ENCODE data around the gene PRKN.
"Not testable (repeated sequence)": the region's sequence is repeated elsewhere in the genome, so short reads cannot be mapped to it uniquely, and the experiment has no call there.

Gene PRKN

DNA sequence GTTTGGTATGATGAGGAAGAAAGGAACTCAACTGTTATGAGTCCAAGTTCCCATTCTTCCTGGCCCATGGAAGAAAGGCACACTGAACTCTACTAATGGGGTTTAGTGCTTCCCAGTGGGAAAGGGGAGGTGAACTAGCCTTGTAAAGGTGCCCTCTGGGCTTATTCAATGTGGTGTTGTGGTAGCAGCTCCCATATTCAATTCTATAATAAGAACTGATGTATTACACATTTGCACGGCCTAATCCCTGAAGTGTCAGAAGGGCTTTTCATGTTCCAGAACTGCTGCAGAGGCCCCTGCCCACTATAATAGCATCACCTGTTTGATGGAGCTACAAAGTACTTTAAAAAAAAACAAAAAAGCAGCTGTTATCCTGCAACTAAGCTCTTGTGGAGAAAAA, 17.1 kb downstream of the PRKN start:
- DNase-seq: no peak

GRCh38 chr6:162709431-162709830, 18.1 kb downstream of the PRKN start:
- no peak for DNase-seq

DNA sequence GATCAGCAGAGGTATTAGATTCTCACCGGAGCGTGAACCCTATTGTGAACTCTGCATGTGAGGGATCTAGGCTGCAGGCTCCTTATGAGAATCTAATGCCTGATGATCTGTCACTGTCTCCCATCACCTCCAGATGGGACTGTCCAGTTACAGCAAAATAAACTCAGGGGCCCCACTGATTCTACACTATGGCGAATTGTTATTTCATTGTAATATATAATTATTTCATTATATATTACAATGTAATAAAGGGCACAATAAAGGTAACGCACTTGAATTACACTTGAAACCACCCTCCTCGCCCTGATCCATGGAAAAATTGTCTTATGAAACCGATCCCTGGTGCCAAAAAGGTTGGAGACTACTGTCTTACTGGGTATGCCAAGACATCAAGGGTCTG, 18.6 kb downstream of the PRKN start:
- no peak for DNase-seq

GRCh38 chr6:162706232-162706631, 21.3 kb downstream of the PRKN start:
- DNase-seq: no peak

DNA sequence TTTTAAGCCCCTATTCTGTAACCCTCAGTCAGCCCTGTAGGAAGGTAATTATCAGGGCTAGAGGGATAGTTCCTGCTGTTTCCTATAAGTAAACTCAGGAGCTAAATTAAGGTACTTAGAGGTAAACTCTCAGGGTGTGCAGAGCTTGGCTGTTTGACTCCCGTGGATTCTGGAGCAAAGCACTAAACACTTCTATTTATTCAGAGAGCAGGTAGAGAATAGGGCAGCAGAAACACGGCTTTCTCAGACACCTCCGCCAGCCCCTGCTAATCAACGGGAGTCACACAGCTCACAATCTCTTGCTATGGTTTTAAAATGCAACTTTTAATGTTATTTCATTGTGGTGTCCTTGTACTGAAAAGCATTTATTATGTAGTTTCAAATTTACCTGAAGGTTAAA, 21.8 kb downstream of the PRKN start:
- DNase-seq: no peak

- no peak for DNase-seq
These were observed 23.6 kb downstream of the PRKN start for GRCh38 chr6:162704001-162704400.

GRCh38 chr6:162702446-162702845, 25.1 kb downstream of the PRKN start:
- no peak for DNase-seq

DNA sequence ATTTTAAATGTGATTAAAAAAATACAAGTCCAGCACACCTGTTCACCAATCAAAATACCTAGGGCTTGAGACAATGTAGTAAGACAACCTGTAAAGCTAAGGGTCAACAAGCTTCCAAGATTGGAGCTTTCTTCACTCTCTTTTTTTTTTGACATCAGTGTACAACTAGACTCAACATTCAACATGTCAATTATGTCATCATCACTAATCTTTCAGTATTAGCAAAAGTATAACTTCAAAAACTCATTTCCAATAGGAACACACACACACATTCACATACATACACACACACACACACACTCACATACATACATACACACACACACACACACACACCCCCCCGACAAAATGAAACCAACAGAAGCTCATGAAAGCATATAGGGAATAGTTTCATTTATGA, 26.0 kb downstream of the PRKN start:
- DNase-seq: no peak

GRCh38 chr6:162700966-162701365, 26.6 kb downstream of the PRKN start:
- no peak for DNase-seq

- no peak for DNase-seq
These were observed 27.6 kb downstream of the PRKN start for GRCh38 chr6:162699961-162700360.

GRCh38 chr6:162698440-162698839, 29.1 kb downstream of the PRKN start:
- no peak for DNase-seq

DNA sequence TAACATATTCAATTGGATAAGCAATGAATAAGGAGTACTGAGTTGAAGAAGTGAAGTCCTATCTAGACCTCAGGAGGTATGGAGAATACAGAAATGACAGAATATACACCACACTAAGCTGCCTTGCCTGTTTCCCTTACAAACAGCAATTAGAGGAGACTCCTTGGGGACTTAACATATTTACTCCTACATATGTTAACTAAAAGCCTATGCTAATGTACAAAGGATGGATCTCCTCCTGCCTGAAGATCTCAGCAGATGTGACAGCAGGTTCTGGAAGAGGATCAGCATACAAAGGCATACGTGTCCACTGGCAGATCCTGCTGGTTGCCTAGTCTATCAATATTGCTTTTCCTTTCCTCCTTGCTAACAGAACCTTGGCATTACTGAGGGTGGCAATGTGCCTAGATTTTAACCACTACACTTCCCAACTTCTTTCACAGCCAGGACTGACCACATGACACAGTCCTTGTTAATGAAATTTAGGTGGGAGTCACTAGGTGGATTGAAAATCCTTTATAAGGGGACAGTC, 29.6 kb downstream of the PRKN start:
- no peak for DNase-seq

DNA sequence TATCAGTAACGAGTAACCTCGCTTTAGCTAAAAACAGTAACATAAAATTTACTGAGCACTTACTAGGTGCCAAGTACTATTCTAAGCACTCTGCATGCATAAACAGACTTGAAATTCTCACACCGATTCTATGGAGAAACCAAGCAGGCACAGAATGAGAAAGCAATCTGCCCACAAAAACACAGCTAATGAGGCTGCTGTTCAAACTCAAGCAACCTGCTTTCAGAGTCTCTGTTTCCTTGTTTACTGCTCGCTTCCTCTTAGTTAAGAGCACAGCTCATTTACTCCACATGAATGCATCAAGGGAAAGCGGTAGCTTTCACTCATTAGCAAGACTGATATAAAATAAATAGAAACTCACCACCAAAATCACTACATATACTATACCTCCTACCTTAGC, 37.4 kb downstream of the PRKN start:
- no peak for DNase-seq

- DNase-seq: no peak
These were observed 38.7 kb downstream of the PRKN start for GRCh38 chr6:162688751-162689345.

DNA sequence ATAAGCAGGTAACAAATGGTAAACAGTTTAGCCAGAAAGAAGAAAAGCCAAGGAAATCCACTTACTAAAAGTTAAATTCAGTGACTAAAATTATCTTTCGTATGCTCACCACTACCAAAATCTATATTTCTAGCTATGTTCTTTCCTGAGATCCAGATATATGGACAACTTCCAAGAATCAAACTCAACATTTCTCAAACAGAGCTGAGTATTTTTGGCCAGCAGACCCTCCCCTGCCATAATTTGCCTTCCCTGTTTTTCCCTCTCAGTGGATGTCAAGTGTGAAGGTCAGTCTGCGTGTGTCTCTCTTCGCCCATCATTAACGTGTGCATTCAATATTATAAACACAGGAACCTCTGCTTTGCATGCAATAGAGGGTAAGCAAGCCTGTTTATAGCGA, 42.0 kb downstream of the PRKN start:
- DNase-seq: no peak

- no peak for DNase-seq
These were observed 42.6 kb downstream of the PRKN start for GRCh38 chr6:162684961-162685360.

GRCh38 chr6:162684052-162684451, 43.5 kb downstream of the PRKN start:
- no peak for DNase-seq

DNA sequence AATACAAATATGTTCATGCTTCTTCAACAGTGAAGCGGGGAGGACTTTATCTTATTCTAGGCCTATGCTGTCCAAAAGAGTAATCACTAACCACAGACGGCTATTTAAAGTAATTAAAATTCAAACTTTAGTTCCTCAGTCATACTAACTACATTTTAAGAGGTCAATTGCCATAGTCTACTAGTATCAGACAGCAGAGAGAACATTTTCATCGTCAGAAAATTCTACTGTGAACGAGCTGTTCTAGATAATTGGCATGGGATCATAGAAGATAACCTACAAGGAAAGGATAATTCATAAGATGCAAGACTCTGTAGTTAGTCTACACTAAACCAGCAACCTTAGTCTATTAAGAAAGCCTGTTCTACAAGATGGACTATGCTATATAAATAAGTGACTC, 44.4 kb downstream of the PRKN start:
- no peak for DNase-seq

DNA sequence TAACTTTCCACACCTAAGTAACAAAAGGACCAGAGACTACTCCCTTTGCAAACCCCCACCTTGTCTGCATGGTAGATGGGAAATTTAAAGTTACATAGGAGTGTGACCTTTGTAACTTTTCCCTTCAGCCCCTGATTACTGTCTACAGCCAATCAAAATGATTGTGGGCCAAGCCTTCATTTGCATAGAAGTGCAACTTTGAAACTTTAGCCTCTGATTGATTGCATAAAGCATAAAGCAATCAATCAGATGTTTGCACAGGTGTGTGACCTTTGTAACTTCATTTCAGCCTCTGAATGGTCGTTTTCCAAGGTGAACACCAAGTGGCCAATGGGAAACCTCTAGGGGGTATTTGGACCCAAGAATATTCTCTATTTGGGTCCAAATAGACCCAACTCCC, 46.1 kb downstream of the PRKN start:
- no peak for DNase-seq

GRCh38 chr6:162680871-162681270, 46.7 kb downstream of the PRKN start:
- DNase-seq: no peak

DNA sequence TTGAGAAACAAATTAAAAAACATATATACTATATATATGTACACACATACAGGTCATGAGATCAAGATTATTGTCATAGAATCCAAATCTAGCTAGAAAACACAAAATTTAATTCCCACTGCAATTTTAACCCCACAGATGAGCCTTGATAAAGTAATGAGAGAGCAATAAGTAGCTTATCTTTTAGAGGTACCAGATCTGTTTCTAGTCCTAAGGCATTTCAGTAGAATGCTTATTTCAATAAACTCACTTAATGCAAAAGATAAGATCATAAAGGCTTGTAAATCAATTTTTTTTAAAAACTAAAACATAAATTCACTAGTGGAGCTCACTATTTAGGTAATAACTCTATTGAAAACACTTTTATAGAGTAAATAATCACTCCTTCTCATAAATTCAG, 47.2 kb downstream of the PRKN start:
- DNase-seq: no peak

DNA sequence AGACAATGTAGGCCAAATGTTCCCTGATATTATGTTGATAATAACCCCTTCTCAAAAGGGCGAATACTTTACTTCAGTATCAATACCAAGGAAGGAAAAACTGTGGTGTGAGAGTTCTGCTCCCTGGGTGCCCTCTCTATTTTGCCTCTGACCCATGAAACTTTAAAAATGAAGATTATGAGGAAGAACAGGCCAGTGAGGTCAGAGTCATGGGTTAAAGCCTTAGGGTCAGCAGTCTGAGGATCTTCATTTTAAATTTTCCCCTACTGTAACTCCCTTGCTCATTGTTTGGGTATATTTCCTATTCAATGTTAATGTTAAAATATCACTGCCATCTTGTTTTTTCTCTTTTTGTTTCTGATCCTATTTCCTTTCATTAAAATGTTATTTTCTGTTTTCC, 47.9 kb downstream of the PRKN start:
- DNase-seq: no peak

DNA sequence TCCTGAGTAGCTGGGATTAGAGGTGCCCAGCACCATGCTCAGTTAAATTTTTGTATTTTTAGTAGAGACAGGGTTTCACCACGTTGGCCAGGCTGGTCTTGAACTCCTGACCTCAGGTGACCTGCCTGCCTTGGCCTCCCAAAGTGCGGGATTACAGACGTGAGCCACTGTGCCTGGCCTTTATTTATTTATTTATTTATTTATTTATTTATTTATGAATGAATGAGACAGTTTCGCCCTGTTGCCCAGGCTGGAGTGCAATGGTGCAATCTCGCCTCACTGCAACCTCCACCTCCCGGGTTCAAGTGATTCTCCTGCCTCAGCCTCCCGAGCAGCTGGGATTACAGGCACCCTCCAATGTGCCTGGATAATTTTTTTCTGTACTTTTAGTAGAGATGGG, 48.7 kb downstream of the PRKN start:
- DNase-seq: not testable (repeated sequence)

GRCh38 chr6:162675503-162675902, 52.1 kb downstream of the PRKN start:
- DNase-seq: no peak

GRCh38 chr6:162674452-162674851, 53.1 kb downstream of the PRKN start:
- DNase-seq: no peak

Data from CD4-positive, alpha-beta T cell treated with Interleukin-4 for 1 hour (primary cell).